HCT116 (cell line): ENCODE measurements around the gene SPATA22.

Experiments used
- CTCF ChIP-seq, 3 experiments: fragments of 200-600 bp in 1 of 3; sonication (generic) in 1 of 3; IDR thresholded peaks in 2 of 3; conservative IDR thresholded peaks in 1 of 3; 2 replicates each; pipeline ENCODE4 v1.5.1; 2012 to 2017; ENCODE audit warnings: low read depth in 2 of 3, low read length in 2 of 3, antibody characterized with exemption in 1 of 3, borderline replicate concordance in 1 of 3, control low read depth in 1 of 3, mild to moderate bottlenecking in 1 of 3, mixed read lengths in 1 of 3, mixed run types in 1 of 3, moderate library complexity in 1 of 3; ENCODE audit not compliant: insufficient read depth in 1 of 3
- POLR2A ChIP-seq: IDR thresholded peaks from 2 replicates; pipeline ENCODE4 v1.7.0; 2011; ENCODE audit warnings: borderline replicate concordance; ENCODE audit not compliant: insufficient read depth, insufficient read length; ENCODE audit errors: extremely low read depth
- TF ChIP-seq, protein P1 (sequence below): IDR thresholded peaks from 2 replicates; pipeline ENCODE4 v1.6.1; 2012; ENCODE audit warnings: low read depth

DNA sequence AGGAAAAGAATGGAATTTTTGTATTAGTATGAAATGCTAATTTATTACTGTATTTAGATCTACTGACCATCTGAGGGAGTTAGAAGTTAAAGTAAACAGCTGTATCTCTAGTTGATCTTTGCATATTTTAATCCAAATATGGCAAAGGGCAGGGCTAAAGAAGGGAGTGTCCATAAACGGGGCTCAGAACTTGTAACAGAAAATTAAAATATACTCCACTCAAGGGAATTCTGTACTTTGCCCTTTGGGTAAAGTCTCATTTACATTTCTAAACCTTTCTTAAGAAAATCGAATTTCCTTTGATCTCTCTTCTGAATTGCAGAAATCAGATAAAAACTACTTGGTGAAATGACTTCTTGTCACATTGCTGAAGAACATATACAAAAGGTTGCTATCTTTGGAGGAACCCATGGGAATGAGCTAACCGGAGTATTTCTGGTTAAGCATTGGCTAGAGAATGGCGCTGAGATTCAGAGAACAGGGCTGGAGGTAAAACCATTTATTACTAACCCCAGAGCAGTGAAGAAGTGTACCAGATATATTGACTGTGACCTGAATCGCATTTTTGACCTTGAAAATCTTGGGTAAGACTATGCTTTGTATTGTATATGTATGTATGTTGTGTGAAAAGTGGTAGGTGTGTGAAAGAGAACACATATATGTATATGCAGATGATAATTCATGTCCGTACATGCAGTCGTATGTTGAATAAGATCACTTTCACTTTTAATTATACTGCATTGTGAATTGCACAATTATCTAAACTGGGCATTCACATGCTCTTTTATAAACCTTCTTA lies 4.4 kb upstream of the SPATA22 start, which contains the start of gene ASPA:
- TF ChIP-seq, protein P1, sequence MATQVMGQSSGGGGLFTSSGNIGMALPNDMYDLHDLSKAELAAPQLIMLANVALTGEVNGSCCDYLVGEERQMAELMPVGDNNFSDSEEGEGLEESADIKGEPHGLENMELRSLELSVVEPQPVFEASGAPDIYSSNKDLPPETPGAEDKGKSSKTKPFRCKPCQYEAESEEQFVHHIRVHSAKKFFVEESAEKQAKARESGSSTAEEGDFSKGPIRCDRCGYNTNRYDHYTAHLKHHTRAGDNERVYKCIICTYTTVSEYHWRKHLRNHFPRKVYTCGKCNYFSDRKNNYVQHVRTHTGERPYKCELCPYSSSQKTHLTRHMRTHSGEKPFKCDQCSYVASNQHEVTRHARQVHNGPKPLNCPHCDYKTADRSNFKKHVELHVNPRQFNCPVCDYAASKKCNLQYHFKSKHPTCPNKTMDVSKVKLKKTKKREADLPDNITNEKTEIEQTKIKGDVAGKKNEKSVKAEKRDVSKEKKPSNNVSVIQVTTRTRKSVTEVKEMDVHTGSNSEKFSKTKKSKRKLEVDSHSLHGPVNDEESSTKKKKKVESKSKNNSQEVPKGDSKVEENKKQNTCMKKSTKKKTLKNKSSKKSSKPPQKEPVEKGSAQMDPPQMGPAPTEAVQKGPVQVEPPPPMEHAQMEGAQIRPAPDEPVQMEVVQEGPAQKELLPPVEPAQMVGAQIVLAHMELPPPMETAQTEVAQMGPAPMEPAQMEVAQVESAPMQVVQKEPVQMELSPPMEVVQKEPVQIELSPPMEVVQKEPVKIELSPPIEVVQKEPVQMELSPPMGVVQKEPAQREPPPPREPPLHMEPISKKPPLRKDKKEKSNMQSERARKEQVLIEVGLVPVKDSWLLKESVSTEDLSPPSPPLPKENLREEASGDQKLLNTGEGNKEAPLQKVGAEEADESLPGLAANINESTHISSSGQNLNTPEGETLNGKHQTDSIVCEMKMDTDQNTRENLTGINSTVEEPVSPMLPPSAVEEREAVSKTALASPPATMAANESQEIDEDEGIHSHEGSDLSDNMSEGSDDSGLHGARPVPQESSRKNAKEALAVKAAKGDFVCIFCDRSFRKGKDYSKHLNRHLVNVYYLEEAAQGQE: no peak
- TF ChIP-seq CTCF (IDR thresholded peaks at IDR 0.05 in 2 of 3, conservative IDR thresholded peaks at IDR 0.05 in 1 of 3; ENCODE audit: borderline replicate concordance in 1 of 3, insufficient read depth in 1 of 3, low read depth in 2 of 3, low read length in 2 of 3) (no peak), POLR2A (no peak)
